ENCODE results near the gene CALR3.
"Not testable (repeated sequence)": the region's sequence is repeated elsewhere in the genome, so short reads cannot be mapped to it uniquely, and the experiment has no call there.

- not testable (repeated sequence) for TF ChIP-seq CTCF (IDR thresholded peaks at IDR 0.05 in 2 of 3, conservative IDR thresholded peaks at IDR 0.05 in 1 of 3; ENCODE audit: control insufficient read depth in 2 of 3, extremely low read depth in 1 of 3, insufficient read depth in 1 of 3, low read depth in 3 of 3, low read length in 3 of 3); RUNX3 (IDR thresholded peaks at IDR 0.05; ENCODE audit: low read length); BACH1 (IDR thresholded peaks at IDR 0.05; ENCODE audit: borderline replicate concordance); EGR1 (IDR thresholded peaks at IDR 0.05; ENCODE audit: borderline replicate concordance in 1 of 2, low read depth in 2 of 2, low read length in 2 of 2); SMAD1 (IDR thresholded peaks at IDR 0.05; ENCODE audit: low read depth, partially characterized antibody); CEBPZ (IDR thresholded peaks at IDR 0.05; ENCODE audit: low read depth, low read length); EZH2 (IDR thresholded peaks at IDR 0.05; ENCODE audit: borderline replicate concordance, control insufficient read depth, low read depth, low read length); ZNF687 (IDR thresholded peaks at IDR 0.05); PKNOX1 (IDR thresholded peaks at IDR 0.05); CREM (IDR thresholded peaks at IDR 0.05; ENCODE audit: low read depth); ZNF207 (IDR thresholded peaks at IDR 0.05; ENCODE audit: borderline replicate concordance); REST (IDR thresholded peaks at IDR 0.05; ENCODE audit: low read depth, low read length); EP300 (IDR thresholded peaks at IDR 0.05; ENCODE audit: borderline replicate concordance in 1 of 2, control insufficient read depth in 1 of 2, low read depth in 2 of 2, low read length in 2 of 2)
Observed at GRCh38 chr19:16472559-16472899, 23.4 kb downstream of the CALR3 start.

All from GM12878 (cell line).